Liver (tissue), 9 donors: ENCODE measurements around the gene FAM184A. TPM values are rescaled to one million over a fixed set of nuclear protein-coding genes. Genes with fewer than 3 reads are reported as not detected.

Experiments used
- DNase-seq: peaks from one replicate; pipeline ENCODE4 v3.0.0-alpha.2; 2017; ENCODE audit warnings: low spot score
- H3K27ac ChIP-seq, 2 donors: one replicate each; pipeline ENCODE4 v1.7.0; 2013; ENCODE audit warnings: inconsistent platforms in 2 of 2, low read length in 2 of 2, control low read depth in 1 of 2, low read depth in 1 of 2, mild to moderate bottlenecking in 1 of 2
- H3K27me3 ChIP-seq, 4 donors: one replicate each; pipeline versions ENCODE4 v1.6.1 to v1.7.0; 2013; ENCODE audit warnings: low read length in 3 of 4, inconsistent platforms in 1 of 4, mild to moderate bottlenecking in 1 of 4, moderate library complexity in 1 of 4; ENCODE audit not compliant: control insufficient read depth in 4 of 4, insufficient read depth in 4 of 4
- H3K36me3 ChIP-seq, 4 donors: one replicate each; pipeline versions ENCODE4 v1.6.1 to v1.7.0; 2013; ENCODE audit warnings: low read length in 3 of 4, mild to moderate bottlenecking in 3 of 4, low read depth in 1 of 4, moderate library complexity in 1 of 4; ENCODE audit not compliant: control insufficient read depth in 4 of 4, insufficient read depth in 3 of 4
- H3K4me1 ChIP-seq, 4 donors: one replicate each; pipeline versions ENCODE4 v1.6.1 to v1.7.0; 2013; ENCODE audit warnings: low read length in 3 of 4, mild to moderate bottlenecking in 3 of 4, moderate library complexity in 1 of 4; ENCODE audit not compliant: control insufficient read depth in 4 of 4, insufficient read depth in 4 of 4
- H3K4me3 ChIP-seq, 3 donors: one replicate each; pipeline versions ENCODE4 v1.6.1 to v1.7.0; 2013; ENCODE audit warnings: low read length in 3 of 3, control low read depth in 1 of 3, low read depth in 1 of 3, mild to moderate bottlenecking in 1 of 3
- H3K9ac ChIP-seq, 2 donors: one replicate each; pipeline ENCODE4 v1.7.0; 2013; ENCODE audit warnings: low read length in 2 of 2, mild to moderate bottlenecking in 2 of 2, moderate library complexity in 2 of 2, control low read depth in 1 of 2, low read depth in 1 of 2
- H3K9me3 ChIP-seq, 4 donors: one replicate each; pipeline versions ENCODE4 v1.6.1 to v1.7.0; 2013; ENCODE audit warnings: low read length in 3 of 4; ENCODE audit not compliant: control insufficient read depth in 4 of 4
- ATF3 ChIP-seq: IDR thresholded peaks from 2 replicates; pipeline ENCODE4 v1.6.1; 2016; ENCODE audit warnings: antibody characterized with exemption
- CTCF ChIP-seq: fragments of 150-350 bp; IDR thresholded peaks from 2 replicates; pipeline ENCODE4 v1.5.1; 2017; ENCODE audit warnings: improper control_type of control experiment, low read depth, low read length; ENCODE audit not compliant: missing input control
- EGR1 ChIP-seq, 2 donors: IDR thresholded peaks; 2 replicates each; pipeline ENCODE4 v1.6.1; 2016 to 2018; ENCODE audit warnings: antibody characterized with exemption in 2 of 2, low read depth in 2 of 2
- FOXA1 ChIP-seq: IDR thresholded peaks from 2 replicates; pipeline ENCODE4 v1.6.1; 2016; ENCODE audit warnings: antibody characterized with exemption
- FOXA2 ChIP-seq: IDR thresholded peaks from 2 replicates; pipeline ENCODE4 v1.6.1; 2016; ENCODE audit warnings: antibody characterized with exemption
- GABPA ChIP-seq, 2 donors: IDR thresholded peaks in 1 of 2; conservative IDR thresholded peaks in 1 of 2; 2 replicates each; pipeline ENCODE4 v1.6.1; 2016; ENCODE audit warnings: antibody characterized with exemption in 2 of 2, mild to moderate bottlenecking in 1 of 2, moderate library complexity in 1 of 2
- HNF4A ChIP-seq, 2 donors: conservative IDR thresholded peaks; 2 replicates each; pipeline ENCODE4 v1.6.1; 2016; ENCODE audit warnings: antibody characterized with exemption in 2 of 2, mild to moderate bottlenecking in 2 of 2
- HNF4G ChIP-seq: IDR thresholded peaks from 2 replicates; pipeline ENCODE4 v1.6.1; 2016; ENCODE audit warnings: antibody characterized with exemption
- JUND ChIP-seq, 2 donors: IDR thresholded peaks; 2 replicates each; pipeline ENCODE4 v1.6.1; 2016; ENCODE audit warnings: antibody characterized with exemption in 2 of 2
- NR2F2 ChIP-seq: IDR thresholded peaks from 2 replicates; pipeline ENCODE4 v1.6.1; 2016; ENCODE audit warnings: antibody characterized with exemption
- RAD21 ChIP-seq, 2 donors: IDR thresholded peaks; 2 replicates each; pipeline ENCODE4 v1.6.1; 2016; ENCODE audit warnings: antibody characterized with exemption in 2 of 2, mild to moderate bottlenecking in 2 of 2
- REST ChIP-seq: IDR thresholded peaks from 2 replicates; pipeline ENCODE4 v1.6.1; 2016; ENCODE audit warnings: antibody characterized with exemption, mild to moderate bottlenecking
- SP1 ChIP-seq: IDR thresholded peaks from 2 replicates; pipeline ENCODE4 v1.6.1; 2018; ENCODE audit warnings: antibody characterized with exemption, mild to moderate bottlenecking
- TAF1 ChIP-seq: conservative IDR thresholded peaks from 2 replicates; pipeline ENCODE4 v1.6.1; 2016; ENCODE audit warnings: antibody characterized with exemption, mild to moderate bottlenecking
- YY1 ChIP-seq: IDR thresholded peaks from 2 replicates; pipeline ENCODE4 v1.6.1; 2016; ENCODE audit warnings: antibody characterized with exemption, mild to moderate bottlenecking
- ZBTB33 ChIP-seq: IDR thresholded peaks from 2 replicates; pipeline ENCODE4 v1.6.1; 2016; ENCODE audit warnings: antibody characterized with exemption
- polyA plus RNA-seq, 2 donors: library from polyadenylated mRNA; stranded (reverse) in 1 of 2; unstranded in 1 of 2; fragments of 200-250 nt in 1 of 2; fragments of >200 nt in 1 of 2; fragmentation: Nextera tagmentation in 1 of 2; extraction: Ambion mirVana in 1 of 2; gene quantifications; one replicate each; pipeline versions ENCODE4 v1.2.1 to v1.2.3, GENCODE V29; 2013 to 2015
- total RNA-seq, 2 donors: library from RNA; depleted of rRNA; stranded (reverse); fragments of >200 nt; gene quantifications; one replicate each; pipeline ENCODE4 v1.2.3, GENCODE V29; 2014
- donor health status: healthy.
- donor health status: healthy.
- donor health status: healthy.
- donor health status: healthy.
- donor health status: healthy.

The FAM184A gene
- total and polyA plus RNA-seq, 4 donors: 1.0 to 7.4 (median 4.0) TPM

GRCh38 chr6:118952683-118953082 lies 125.8 kb downstream of the FAM184A start (continued):
- TF ChIP-seq ZBTB33 (no peak), JUND (IDR thresholded peaks at IDR 0.05) (no peak), FOXA1 (no peak), RAD21 (IDR thresholded peaks at IDR 0.05) (no peak), NR2F2 (no peak), FOXA2 (no peak), EGR1 (IDR thresholded peaks at IDR 0.05; ENCODE audit: low read depth in 2 of 2) (no peak), YY1 (no peak), HNF4G (no peak), GABPA (IDR thresholded peaks at IDR 0.05 in 1 of 2, conservative IDR thresholded peaks at IDR 0.05 in 1 of 2) (no peak), HNF4A (conservative IDR thresholded peaks at IDR 0.05) (no peak), ATF3 (no peak)

GRCh38 chr6:118945217-118945616 lies 133.2 kb downstream of the FAM184A start:
- TF ChIP-seq REST: no peak
- TF ChIP-seq CTCF: no peak
- no peak for TF ChIP-seq FOXA2
- no peak for TF ChIP-seq RAD21 (IDR thresholded peaks at IDR 0.05)
- no peak for TF ChIP-seq ZBTB33
- TF ChIP-seq SP1: no peak
- no peak for TF ChIP-seq TAF1
- TF ChIP-seq YY1: no peak
- no peak overlapping the region for H3K27ac ChIP-seq
- H3K9ac ChIP-seq: no peak overlapping the region
- no peak for DNase-seq
- H3K4me3 ChIP-seq: no peak overlapping the region
- H3K9me3 ChIP-seq: peaks cover 0 to 2% (median under 1%) of the 10 kb centered on the region in 4 donors
- H3K27me3 ChIP-seq: no peaks in the 10 kb centered on the region
- no peaks in the 10 kb centered on the region for H3K36me3 ChIP-seq
- H3K4me1 ChIP-seq: no peaks in the 10 kb centered on the region
